ENCODE results near the gene DYNC1I2.

Gene DYNC1I2

GRCh38 chr2:171678619-171679018 is 8.7 kb upstream of the DYNC1I2 start:
- peaks cover 5% of the 10 kb centered on the region for H3K27me3 ChIP-seq (ENCODE audit: insufficient read depth, low read length, poor library complexity)
- no peak for DNase-seq
- no peaks in the 10 kb centered on the region for H3K79me2 ChIP-seq (ENCODE audit: insufficient read depth, low read length)
- H3K27ac ChIP-seq (ENCODE audit: low read length), result no peak overlapping the region
- no peak overlapping the region for H3K9ac ChIP-seq (ENCODE audit: low read depth, low read length)
- no peaks in the 10 kb centered on the region for H3K4me1 ChIP-seq (ENCODE audit: insufficient read depth, low read length)
- H3K36me3 ChIP-seq (ENCODE audit: insufficient read depth, low read length), result no peaks in the 10 kb centered on the region
- no peaks in the 10 kb centered on the region for H3K9me3 ChIP-seq (ENCODE audit: insufficient read depth, low read length, severe bottlenecking)
- no peak overlapping the region for H3K4me2 ChIP-seq (ENCODE audit: insufficient read depth, low read length)
- no peaks in the 10 kb centered on the region for H4K20me1 ChIP-seq (ENCODE audit: insufficient read depth, low read length)
- no peak overlapping the region for H2AFZ ChIP-seq (ENCODE audit: low read depth, low read length)
- no peak overlapping the region for H3K4me3 ChIP-seq (ENCODE audit: low read depth in 1 of 2, low read length in 2 of 2)
- TF ChIP-seq EZH2 (IDR thresholded peaks at IDR 0.05; ENCODE audit: borderline replicate concordance, low read depth, low read length, severe bottlenecking) (no peak), CTCF (IDR thresholded peaks at IDR 0.05; ENCODE audit: borderline replicate concordance, extremely low read depth, low read length, poor library complexity, severe bottlenecking) (no peak)
- ATAC-seq (ENCODE audit: insufficient read depth, low read depth), result no peak

- H3K4me3 ChIP-seq (ENCODE audit: low read depth in 1 of 2, low read length in 2 of 2), result peak overlapping the region; percentile 34 to 68
- H2AFZ ChIP-seq (ENCODE audit: low read depth, low read length), result peak overlapping the region; percentile 72
- peaks cover 25% of the 10 kb centered on the region for H3K79me2 ChIP-seq (ENCODE audit: insufficient read depth, low read length)
- H3K4me1 ChIP-seq (ENCODE audit: insufficient read depth, low read length), result peaks cover 26% of the 10 kb centered on the region; the same call in 1 of the 2 replicates
- H3K27me3 ChIP-seq (ENCODE audit: insufficient read depth, low read length, poor library complexity), result peaks cover 21% of the 10 kb centered on the region
- TF ChIP-seq EZH2 (IDR thresholded peaks at IDR 0.05; ENCODE audit: borderline replicate concordance, low read depth, low read length, severe bottlenecking) (peak; percentile 72), CTCF (IDR thresholded peaks at IDR 0.05; ENCODE audit: borderline replicate concordance, extremely low read depth, low read length, poor library complexity, severe bottlenecking) (no peak)
- H3K36me3 ChIP-seq (ENCODE audit: insufficient read depth, low read length), result peaks cover 15% of the 10 kb centered on the region
- no peaks in the 10 kb centered on the region for H3K9me3 ChIP-seq (ENCODE audit: insufficient read depth, low read length, severe bottlenecking)
- peak overlapping the region; percentile 58 for H3K27ac ChIP-seq (ENCODE audit: low read length)
- H4K20me1 ChIP-seq (ENCODE audit: insufficient read depth, low read length), result no peaks in the 10 kb centered on the region
- H3K9ac ChIP-seq (ENCODE audit: low read depth, low read length), result peak overlapping the region; percentile 61
- ATAC-seq (ENCODE audit: insufficient read depth, low read depth) (peak; percentile 36), DNase-seq (no peak)
- H3K4me2 ChIP-seq (ENCODE audit: insufficient read depth, low read length), result peak overlapping the region; percentile 67
These were observed 828 bp downstream of the DYNC1I2 start for GRCh38 chr2:171688129-171688465.

GRCh38 chr2:171692331-171692730 is 5.1 kb downstream of the DYNC1I2 start:
- TF ChIP-seq CTCF (IDR thresholded peaks at IDR 0.05; ENCODE audit: borderline replicate concordance, extremely low read depth, low read length, poor library complexity, severe bottlenecking) (no peak), EZH2 (IDR thresholded peaks at IDR 0.05; ENCODE audit: borderline replicate concordance, low read depth, low read length, severe bottlenecking) (no peak)
- no peak for ATAC-seq (ENCODE audit: insufficient read depth, low read depth)

More at GRCh38 chr2:171692331-171692730, 5.1 kb downstream of the DYNC1I2 start:
- Histone ChIP-seq H3K4me3 (ENCODE audit: low read depth in 1 of 2, low read length in 2 of 2) (no peak overlapping the region), H2AFZ (ENCODE audit: low read depth, low read length) (no peak overlapping the region), H3K4me2 (ENCODE audit: insufficient read depth, low read length) (no peak overlapping the region), H3K4me1 (ENCODE audit: insufficient read depth, low read length) (peaks cover 21% of the 10 kb centered on the region; the same call in 1 of the 2 replicates), H3K79me2 (ENCODE audit: insufficient read depth, low read length) (peaks cover 27% of the 10 kb centered on the region), H4K20me1 (ENCODE audit: insufficient read depth, low read length) (no peaks in the 10 kb centered on the region), H3K27me3 (ENCODE audit: insufficient read depth, low read length, poor library complexity) (peaks cover 14% of the 10 kb centered on the region), H3K36me3 (ENCODE audit: insufficient read depth, low read length) (peaks cover 30% of the 10 kb centered on the region), H3K9me3 (ENCODE audit: insufficient read depth, low read length, severe bottlenecking) (no peaks in the 10 kb centered on the region), H3K9ac (ENCODE audit: low read depth, low read length) (no peak overlapping the region), H3K27ac (ENCODE audit: low read length) (no peak overlapping the region)
- DNase-seq, result no peak

All from DND-41 (cell line).